HG02938 (cell line): Measurements from ENCODE around the gene P4HB.

Source experiments
- ATAC-seq: cut with Tn5 transposase; IDR thresholded peaks from one replicate; pipeline ENCODE4 v1.9.1; 2021; ENCODE audit warnings: mild to moderate bottlenecking, moderate library complexity; ENCODE audit not compliant: unreplicated experiment

Gene P4HB

DNA sequence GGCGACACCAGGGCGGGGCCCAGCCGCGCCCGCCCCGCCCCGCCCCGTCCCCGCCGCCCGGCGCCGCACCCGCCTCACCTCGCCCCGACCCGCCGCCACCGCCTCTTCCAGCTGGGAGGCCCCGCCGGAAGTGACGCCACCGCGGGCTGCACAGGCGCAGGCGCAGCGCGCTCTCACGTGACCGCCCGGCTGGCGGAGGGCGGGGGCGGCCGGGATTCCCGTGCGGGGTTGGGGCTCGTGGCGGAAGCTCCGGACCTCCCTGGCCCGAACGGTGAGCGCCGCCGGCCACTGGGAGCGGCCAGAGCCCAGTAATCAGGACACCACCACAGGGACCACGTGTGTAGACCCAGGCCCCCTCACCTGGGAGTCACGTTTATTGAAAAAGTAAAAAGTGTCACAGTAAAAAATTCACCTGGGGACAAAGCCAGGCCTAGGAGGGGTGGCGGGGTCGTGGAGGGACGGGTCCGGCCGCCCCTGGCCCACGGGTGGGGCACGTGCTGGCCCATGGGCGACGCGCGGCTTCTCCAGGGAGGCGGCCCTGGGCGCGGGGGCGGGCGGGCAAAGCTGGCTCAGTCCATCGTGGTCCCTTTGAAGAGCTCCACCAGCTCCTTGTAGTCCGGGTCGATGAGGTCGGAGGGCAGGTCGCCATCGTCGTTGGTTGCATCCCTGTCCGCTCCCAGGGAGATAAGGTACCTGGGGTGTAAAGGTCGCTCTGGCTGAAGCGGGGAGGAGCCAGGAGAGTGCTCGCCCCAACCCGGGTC, 27.0 kb downstream of the P4HB start, which contains the start of gene MCRIP1:
MCRIP1 (minus strand) TSS at position 132 of the 761 bp plus-strand sequence. CDS start 8,785 bp downstream, outside the sequence.
- ATAC-seq: peak; percentile 67

DNA sequence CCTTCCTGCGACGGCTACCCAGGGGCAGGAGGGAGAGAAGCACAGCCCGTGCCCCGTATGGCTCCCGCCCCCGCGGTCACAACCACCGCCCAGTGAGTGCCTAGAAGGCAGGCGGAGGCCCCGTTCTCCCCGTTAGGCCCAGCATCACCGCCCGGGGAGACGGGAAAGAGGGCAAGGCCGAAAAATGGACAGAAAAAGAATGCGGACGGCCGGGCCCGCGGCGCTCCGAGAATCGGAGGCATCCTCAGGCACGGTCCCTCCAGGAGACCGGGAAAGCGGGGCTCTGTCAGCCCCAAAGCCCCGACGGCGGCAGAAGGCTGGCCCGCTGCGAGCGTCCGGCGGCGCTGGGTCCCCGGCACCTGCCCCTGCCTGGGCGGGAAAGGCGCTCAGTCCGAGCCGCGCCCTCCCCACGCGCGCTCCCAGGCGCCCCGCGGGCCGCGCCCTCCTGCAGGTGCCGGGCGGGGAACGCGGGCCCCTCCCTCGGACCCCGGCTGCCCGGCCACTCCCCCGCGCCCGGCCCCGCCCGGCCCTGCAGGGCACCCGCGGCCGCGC, 27.7 kb downstream of the P4HB start:
- peak; percentile 36 for ATAC-seq

DNA sequence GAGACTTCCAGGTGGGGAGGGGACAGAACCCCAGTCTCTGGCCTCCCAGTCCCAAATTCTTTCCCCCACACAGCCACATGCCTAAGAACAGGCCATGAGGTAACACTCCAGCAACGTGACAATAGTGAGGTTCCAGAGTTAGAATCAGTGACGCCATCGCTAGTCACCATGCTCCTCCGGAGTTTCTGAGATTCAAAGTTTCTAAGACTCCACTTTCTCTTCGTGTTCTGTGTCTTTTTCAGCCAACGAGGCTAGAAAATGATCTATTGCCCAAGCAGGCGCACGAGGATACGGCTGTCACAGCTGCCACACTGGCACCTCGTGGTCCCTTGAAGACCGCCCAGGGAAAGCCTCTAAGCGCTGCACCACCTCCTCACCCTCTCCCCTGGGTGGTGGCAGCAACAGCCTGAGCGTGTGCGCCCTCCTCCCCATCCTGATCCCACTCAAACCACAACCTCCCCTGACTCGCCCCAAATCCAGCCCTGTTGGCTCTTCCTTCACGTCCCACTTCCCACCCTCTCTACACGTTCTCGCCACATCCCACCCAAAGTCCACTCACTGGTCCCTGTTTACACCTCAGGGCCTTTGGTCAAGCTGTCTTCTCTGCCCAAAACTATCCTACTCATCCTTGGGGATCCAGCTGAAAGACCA, 28.3 kb downstream of the P4HB start:
- no peak for ATAC-seq

DNA sequence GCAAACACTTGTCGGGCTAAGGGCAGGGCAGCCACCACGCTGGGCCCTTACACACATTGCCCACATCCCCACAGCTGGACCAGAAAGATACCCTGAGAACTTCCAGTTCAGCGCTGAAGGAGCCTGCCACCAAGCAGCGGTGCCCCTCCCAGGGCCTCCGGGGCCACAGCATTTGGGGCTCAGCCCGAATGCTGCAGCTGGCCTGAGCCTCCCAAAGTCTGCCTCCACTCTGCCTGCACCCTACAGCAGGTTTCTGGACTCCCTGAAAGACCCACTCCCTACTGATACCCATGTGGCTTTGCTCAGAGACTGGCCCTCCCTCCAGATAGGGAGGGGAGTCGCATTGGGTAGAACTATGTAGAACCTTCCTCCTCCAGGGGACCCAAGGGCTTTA, 28.8 kb downstream of the P4HB start:
- ATAC-seq: no peak

DNA sequence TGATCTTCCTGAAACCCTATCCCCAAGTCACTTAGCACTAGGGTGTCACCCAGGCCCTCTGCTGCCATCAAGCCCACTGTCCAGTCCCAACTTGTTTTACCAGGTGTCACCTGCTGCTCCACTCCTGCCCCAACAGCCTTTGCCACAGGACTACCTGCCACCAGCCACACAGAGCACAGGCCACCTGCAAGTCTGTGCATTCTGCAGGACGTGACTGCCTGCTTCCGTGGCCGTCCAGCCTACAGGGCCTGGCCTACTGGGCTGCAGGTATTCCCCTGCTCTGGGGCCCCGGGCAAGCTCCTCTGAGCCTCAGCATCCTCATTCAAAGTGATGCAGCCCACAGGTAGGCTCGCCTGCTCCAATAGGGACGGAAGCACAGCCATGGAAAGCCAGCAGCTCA, 30.5 kb downstream of the P4HB start:
- ATAC-seq: no peak

DNA sequence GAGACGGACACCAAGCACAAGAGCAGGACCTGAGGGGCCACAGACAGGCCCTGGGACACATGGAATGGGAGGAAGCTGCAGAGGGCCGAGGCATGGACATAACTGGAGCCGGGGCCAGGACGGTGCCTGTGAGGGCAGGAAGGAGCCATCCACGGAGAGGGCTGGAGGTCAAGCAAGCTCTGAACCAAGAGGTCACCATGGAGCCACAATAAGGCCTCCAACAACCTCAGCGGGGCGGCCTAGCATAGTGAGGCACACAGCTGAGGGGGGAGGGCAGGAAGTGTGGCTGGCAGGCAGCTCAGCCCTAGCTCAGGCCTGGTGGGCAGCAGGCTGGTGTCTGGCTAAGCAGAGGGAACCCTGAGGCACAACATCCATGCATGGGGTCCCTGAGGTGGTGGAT, 31.7 kb downstream of the P4HB start:
- no peak for ATAC-seq

DNA sequence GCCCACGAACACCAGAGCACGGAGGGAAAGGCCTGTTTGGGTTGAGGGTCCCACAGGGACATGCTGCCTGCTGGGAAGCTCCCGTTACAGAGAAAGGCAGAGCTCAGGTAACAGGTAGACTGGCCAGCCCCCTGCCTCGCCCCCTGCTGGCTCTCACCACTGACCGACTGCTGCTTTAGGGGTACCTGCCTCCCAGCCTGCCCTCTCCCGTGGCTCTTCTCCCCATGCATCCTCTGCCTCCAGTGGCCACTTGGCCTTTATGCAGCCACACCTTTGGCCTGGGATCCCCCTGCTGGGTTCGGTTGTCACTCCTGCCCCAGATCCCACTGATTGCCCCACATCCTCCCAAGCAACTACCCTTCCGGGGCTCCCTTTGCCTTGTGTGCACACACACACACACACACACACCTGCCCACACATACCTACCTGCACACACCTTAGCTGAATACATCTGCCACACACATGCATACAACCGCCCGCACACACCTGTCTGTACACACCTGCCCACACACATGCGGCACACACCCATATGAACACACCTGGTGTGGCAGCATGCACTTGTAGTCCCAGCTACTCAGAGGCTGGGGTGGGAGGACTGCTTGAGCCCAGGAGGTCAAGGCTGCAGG, 34.4 kb downstream of the P4HB start:
- no peak for ATAC-seq

DNA sequence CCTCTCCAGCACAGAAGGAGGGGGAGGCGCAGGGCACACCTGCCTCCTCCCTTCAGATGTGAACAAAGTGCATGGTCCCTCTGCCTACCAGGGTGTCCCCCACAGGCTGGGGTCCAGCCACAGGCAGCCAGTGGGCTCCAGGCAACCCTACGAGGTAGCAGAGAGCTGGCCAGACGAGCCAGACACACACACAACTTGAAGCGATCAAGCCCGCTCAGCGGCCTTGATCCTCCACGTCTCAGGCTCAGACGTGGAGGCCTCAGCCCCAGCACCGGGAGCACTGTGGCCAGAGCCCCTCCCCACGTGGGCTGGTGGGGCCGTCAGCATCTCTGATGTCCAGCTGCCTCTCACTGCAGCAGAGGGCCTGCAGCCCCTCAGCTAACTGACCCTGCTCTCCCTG, 35.7 kb downstream of the P4HB start:
- no peak for ATAC-seq

DNA sequence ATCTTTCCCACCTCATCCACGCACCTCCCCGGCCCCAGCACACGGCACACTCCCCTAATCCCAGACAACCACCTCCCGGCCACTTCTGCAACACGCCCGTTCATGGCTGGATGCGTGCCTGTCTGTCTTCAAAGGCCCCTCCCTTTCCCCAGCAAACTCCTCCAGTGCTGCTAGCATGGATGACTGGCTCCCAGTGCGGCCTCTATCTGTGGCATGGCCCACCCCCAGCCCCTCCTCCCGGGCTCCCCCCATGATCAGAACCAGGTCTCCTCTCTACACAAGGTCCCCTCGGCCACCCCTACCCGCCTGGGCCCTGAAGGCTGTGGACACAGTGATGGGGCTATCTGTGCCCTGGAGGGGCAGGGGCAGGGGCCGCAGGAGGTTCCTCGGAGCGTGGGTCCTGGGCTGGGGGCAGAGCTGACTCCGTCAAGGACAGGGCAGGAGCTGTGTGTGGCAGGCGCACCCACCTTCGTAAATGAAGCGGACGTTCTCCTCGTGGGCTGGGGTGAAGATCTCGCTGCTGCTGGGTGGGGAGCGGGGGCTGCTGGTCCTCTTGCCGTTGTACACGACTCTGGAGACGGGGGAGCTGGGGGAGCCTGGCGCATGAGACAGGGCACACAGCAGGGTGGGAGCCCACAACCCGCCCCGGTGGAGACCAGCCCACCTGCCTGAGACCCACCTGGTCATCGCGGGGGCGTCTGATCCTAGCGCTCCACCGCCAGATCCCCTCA, 36.4 kb downstream of the P4HB start:
- ATAC-seq: no peak

DNA sequence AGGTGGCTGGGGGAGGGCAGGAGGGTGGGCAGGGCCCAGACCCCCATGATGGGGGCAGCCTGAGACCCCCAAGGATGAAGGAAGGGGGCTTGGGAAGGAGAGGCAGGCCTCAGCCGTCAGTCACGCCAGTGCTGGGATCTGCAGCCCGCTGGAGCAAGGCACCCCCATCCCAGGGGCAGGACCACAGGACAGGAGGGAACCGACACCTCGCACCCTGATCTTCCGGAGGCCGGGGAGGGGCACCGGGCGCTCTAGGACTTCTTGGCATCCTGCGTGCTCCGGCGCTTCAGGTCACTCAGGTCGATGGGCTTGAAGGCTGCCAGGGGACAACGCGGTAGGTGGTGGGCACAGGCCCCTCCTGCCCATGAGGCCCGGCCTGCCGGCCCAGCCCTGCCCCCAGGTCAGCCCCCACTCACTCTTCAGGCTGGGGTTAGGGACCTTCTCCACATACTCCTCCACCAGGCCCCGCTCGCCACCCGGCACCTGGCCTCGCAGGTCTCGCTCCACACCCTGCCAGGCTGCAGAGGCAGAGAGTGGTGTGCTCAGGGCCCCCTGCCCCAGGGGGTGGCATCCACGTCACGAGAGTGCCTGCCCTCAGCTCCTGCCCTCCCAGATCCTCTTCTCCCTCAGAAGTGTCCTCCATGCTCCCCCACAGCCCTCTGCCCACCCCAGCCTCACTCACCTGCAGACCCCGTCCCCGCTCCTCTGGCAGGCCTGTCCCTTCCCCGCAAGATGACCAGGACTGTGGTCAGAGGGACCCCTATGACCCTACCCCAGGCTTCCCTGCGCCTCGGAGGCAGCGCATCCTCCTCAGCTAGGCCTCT, 37.1 kb downstream of the P4HB start:
- no peak for ATAC-seq

DNA sequence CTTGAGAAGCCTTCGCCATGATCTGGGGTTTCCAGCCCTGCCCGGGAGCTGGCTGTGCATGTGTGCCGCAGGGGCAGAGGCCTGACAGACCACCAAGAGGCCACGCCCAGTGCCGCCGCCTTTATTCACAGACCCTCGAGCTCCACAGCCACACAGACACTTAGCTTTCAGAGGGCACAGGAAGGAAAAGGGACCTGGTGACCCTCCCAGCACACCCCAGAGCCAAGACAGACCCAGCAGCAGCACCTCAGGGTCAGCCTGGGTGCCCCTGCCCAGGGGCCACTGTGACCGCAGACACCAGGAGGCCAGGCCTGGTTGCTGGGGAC, 38.1 kb downstream of the P4HB start:
- no peak for ATAC-seq

DNA sequence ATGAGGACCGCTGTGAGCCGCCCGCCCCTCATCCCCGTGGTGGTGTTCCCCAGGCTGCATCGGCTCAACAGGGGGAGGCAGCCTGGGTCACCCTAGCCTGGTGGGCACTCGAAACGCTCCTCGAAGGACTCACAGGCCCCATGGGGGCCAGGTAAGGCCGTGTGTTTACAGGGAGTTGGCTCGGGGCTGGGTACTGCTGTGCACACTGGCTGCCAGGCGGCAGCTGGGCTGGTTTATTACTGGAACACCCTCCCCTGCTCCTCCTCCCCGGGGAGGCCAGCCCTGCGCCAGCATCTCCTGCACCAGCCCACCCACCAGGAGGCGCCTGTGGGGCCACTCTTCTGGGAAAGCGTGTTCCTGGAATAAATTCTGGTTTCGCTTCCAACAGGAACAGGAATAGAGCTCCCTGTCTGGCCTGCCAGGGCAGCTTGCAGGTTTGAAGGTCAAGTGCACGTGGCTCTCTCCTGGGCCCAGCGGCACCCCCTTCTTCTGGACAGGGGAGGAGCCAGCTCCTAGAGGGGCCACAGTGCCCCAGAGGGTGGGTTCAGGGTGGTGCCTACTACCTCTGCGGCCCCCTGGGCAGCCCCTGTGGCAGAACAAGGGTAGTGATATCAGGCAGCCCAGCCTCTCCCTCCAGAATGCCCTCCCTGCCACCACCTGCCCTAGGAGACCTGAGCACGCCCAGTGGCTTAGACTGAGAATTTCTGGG, 38.6 kb downstream of the P4HB start:
- ATAC-seq: no peak

DNA sequence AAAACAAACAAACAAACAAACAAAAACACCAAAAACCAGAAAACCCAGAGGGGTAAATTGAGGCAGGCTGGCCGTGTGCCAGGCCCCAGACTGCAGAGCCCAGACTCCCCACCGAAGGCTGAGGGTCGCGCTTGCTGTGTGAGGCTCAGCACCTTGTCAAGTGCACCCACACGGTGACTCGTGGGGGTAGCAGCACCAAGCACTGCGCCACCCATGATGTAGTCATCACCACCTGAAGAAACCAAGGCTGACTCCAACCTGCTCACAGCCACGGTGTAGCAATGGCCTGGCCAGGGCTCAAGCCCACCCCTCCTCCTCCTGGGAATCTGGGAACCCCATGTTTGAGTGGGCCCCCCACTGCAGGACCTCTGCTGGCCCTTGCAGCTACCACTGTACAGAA, 39.2 kb downstream of the P4HB start:
- no peak for ATAC-seq

DNA sequence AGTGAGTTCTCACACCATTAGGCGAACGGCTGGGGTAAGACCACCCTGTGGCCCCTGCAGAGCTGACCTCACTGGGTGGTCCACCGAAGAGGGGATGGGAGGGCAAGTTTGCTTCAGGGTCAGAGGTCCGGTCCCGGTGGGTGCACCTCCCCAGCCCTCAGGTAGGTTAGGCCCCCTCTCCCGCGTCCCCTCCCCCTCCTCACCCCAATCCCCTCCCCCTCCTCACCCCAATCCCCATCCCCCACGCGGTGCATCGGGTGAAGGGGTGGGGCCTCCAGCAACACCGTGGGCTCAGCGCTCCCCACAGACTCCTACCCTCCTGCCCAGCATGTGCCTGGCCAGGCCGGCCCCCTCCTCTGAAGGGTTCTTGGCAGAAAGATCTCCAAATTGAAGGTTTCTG, 40.6 kb downstream of the P4HB start:
- ATAC-seq: no peak

DNA sequence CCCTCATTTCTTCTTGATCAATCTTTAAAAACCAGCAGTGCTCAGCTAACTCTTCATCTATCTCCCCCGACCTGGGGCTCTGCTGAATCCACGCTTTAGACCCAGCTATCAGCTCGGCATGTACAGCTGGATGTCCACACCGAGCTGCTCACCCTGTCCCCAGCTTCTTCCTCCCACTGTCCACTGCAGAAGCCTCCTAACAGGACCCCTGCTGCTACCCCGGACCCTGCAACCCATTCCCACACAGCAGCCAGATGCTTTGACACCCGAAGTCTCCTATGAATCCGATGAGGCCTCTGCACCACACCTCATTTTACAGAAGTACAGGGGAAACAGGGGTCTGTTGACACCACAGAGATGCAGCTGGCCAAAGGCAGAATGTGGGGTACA, 42.6 kb downstream of the P4HB start:
- no peak for ATAC-seq

DNA sequence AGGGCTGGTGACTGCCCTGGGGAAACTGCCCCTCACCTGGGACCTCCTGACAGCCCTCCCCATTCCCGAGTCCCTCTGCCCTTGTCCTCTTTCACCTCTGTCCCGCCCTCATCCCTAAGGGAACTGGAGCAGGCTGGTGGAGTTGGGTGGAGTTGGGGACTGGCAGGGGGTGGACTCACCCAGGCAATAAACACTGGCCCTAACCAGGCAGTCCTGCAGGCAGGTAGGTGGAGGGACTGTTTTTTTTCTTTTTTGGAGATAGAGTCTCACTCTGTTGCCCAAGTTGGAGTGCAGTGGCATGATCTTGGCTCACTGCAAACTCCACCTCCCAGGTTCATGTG, 44.7 kb downstream of the P4HB start:
- no peak for ATAC-seq

DNA sequence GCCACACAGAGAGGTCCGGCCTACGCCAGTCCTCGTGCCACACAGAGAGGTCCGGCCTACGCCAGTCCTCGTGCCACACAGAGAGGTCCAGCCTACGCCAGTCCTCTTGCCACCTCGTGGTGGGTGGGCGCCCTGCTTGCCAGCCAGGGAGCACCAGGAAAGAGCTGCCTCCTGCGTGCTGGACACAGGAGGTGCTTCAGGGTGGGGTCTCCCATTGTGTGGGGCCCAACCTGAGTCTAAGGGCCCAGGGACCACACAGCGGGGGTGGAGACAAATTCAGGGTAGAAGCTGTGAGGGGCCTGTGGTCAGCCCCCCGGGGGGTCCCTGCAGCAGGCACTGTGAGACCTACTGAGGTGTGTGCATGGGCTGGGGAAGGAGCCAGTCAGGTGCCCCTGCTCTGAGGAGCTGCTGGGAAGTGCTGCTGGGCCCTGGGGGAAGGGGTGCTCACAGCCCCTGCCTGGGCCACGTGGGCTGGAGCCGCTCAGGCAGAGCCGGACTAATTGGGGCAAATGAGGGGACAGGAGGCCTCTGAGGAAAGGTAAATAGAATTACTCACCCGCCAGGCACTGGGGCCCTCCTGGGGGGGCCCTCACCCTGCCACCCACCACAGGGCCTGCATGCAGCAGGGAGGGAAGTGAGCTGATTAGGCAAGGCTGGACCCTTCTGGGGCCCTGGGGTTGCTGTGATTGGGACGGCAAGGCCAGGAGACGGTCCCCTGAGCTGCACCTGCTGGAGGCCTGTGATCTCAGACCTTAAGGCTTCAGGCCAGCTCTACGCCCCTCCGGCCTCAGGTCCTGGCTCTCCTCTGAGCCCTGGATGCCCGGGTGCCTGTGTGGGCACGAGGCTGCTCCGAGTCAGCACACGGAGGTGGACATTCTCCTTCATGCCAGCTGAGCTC, 45.3 kb downstream of the P4HB start:
- ATAC-seq: no peak

DNA sequence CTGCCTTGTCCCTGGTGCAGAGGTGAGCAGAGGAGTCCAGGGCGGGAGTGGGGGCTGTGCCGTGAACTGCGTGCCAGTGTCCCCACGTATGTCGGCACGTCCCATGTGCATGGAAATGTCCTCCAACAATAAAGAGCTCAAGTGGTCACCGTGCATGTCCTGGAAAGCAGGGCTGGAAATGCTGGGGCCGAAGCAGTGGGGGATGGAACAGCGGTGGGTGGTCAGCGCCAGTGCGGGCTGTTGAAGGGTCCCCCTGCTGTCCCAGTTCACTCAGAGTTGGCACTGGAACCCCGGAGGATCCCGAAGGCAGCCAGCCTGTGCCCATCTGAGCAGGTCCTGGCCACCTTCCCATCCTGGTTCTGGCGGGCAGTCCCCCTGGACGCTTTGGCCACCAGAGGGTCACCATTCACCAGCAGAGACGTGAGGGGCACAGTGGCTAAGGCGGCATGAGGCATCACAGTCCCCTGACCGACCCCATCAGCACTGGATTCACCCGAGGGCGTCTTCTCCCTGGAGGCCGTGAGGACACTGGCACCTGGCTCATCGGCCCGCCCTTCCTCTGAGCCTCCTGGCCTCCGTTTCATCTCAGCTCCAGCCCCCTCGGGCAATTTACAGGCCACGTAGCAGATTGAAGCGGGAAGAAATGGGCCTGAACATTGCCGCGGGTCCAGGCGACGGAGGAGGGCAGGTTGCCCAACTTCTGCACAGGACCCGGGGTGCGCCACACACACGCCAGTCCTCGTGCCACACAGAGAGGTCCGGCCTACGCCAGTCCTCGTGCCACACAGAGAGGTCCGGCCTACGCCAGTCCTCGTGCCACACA, 46.3 kb downstream of the P4HB start:
- no peak for ATAC-seq
